LNCAP (cell line): Measurements from ENCODE around the gene CRYGD.

Source experiments
- TF ChIP-seq, protein P1 (sequence below): fragments of 450-650 bp; IDR thresholded peaks from 2 replicates; pipeline ENCODE4 v1.5.1; 2017; ENCODE audit warnings: mild to moderate bottlenecking

Gene CRYGD

DNA sequence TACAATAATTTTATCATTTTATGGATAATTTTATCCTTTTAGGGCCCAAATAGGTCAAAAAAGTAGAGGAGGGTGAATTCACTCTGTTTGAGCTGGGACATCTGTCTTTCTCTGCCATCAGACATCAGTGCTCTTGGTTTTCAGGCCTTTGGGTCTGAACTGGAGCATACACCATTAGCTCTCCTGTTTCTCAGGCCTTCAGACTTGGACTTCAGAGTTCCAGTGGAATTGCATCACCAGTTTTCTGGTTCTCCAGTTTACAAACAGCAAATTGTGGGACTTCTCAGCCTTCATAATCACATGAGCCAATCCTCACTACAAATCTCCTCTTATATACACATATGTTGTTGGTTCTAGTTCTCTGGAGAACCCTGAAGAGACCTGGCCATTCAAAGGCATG, 33.9 kb downstream of the CRYGD start:
- TF ChIP-seq, protein P1, sequence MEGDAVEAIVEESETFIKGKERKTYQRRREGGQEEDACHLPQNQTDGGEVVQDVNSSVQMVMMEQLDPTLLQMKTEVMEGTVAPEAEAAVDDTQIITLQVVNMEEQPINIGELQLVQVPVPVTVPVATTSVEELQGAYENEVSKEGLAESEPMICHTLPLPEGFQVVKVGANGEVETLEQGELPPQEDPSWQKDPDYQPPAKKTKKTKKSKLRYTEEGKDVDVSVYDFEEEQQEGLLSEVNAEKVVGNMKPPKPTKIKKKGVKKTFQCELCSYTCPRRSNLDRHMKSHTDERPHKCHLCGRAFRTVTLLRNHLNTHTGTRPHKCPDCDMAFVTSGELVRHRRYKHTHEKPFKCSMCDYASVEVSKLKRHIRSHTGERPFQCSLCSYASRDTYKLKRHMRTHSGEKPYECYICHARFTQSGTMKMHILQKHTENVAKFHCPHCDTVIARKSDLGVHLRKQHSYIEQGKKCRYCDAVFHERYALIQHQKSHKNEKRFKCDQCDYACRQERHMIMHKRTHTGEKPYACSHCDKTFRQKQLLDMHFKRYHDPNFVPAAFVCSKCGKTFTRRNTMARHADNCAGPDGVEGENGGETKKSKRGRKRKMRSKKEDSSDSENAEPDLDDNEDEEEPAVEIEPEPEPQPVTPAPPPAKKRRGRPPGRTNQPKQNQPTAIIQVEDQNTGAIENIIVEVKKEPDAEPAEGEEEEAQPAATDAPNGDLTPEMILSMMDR = no peak

DNA sequence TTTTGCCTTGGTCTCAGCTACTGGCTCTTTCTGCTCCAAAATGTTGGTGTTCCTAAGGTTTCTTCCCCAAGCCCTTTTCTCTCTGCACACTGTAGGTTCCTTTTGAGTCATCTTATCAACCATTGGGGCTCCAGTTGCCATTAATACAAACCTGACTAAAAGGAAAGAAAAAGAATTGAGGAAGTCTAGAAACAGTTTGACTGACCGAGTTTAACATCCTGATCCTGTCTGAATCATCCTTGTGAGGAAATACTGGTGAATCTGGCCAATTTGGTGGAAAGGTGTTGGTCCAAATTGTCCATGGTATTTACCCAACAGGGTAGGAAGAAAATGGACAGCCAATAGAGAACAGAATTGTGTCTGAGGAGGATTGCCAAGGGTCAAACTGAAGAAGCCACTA, 38.3 kb downstream of the CRYGD start:
- TF ChIP-seq, protein P1 = no peak

DNA sequence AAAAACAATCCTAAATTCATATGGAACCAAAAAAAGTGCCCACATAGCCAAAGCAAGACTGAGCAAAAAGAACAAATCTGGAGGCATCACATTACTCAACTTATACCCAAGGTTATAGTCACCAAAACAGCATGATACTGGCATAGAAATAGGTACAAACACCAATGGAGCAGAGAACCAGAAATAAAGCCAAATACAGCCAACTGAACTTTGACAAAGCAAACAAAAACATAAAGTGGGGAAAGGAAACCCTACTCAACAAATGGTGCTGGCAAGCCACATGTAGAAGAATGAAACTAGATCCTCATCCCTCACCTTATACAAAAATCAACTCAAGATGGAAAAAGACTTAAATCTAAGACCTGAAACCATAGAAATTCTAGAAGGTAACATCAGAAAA, 40.5 kb downstream of the CRYGD start:
- TF ChIP-seq, protein P1 = no peak

DNA sequence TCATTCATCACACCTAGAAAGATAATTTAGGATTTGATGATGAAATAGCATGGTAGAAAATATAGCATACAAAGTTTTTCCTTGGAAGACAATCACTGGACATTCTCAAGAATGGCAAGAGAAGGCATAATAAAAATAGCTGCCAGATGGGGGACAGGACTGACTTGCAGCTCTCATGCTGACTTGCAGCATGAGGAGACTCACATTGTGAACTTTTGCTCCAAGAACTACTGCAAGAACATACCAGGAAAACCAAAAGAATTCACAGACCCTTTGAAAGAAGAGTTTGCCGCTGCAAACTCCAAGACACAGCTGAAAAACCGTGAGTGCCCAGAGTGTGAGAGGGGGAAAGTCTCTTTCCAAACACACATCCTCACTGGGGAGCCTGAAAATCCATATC, 47.0 kb downstream of the CRYGD start:
- TF ChIP-seq, protein P1 = no peak

DNA sequence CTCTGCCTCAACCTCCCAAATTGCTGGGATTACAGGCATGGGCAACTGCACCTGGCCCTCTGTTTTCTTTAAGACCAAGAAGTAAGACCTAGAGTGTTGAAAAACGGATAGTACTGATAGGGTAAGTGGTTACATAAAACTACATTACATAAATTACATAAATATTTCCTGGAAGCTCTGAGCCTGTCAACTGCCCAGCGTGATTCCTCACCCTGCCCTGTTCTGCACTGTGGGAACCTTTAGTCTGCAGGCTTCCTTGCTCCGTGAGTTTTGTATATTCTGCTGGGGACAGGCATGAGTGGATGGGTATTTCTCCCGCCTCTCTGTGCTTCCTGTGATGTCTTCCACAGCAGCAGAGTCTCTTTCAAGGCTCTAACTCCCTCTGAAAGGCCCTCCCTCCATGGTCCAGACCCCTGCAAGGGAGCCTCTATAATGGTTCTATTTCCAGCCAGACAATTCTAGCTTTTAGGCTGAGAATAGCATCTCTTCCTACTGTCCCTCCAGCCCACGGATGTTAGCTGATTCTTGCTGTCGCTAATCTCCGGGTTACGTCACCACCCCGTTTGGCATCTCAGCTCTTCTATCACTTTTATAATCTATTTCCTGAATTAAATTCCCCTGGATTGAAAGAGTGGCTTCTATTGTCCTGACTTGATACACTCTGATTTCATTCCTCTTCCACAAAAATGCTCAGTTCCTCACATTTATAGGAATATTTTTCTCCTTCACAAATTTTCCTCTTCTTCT, 49.5 kb downstream of the CRYGD start:
- TF ChIP-seq, protein P1 = no peak

DNA sequence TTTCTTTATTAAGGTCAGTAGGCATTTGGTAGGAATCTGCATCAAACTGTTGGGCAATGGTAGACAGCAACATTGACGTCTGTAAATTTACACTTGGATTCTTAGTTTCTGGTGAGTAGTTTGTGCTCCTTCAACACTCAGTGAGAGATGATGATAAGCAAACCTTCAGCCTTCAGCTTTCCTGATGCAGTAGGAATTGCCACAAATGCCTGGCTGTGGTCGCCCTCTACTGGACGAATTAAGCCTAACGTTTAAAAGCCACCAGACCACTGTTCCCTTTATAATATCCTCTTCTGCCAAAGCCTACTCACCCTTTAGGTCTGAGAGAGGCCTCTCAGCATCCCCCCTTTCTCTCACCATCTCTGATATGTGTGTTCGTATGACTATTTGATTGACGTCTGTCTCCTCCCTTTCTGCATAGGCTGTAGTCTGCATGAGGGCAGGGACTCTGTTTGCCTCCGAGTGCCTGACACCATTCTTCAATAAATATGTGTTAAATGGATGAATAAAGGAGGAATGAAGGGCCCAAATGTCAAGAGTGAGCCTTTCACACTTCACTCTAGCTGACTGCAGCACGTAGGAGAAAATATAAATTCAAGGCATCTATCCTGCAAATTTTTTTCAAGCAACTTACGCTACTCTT, 52.0 kb downstream of the CRYGD start:
- TF ChIP-seq, protein P1 = peak; percentile 77
